Liver (tissue), 9 donors: Measurements from ENCODE around the gene TBC1D10B. TPM values are rescaled to one million over a fixed set of nuclear protein-coding genes. Genes with fewer than 3 reads are reported as not detected.

ENCODE experiments used
- DNase-seq: peaks from one replicate; pipeline ENCODE4 v3.0.0-alpha.2; 2017; ENCODE audit warnings: low spot score
- H3K27ac ChIP-seq, 2 donors: one replicate each; pipeline ENCODE4 v1.7.0; 2013; ENCODE audit warnings: inconsistent platforms in 2 of 2, low read length in 2 of 2, control low read depth in 1 of 2, low read depth in 1 of 2, mild to moderate bottlenecking in 1 of 2
- H3K27me3 ChIP-seq, 4 donors: one replicate each; pipeline versions ENCODE4 v1.6.1 to v1.7.0; 2013; ENCODE audit warnings: low read length in 3 of 4, inconsistent platforms in 1 of 4, mild to moderate bottlenecking in 1 of 4, moderate library complexity in 1 of 4; ENCODE audit not compliant: control insufficient read depth in 4 of 4, insufficient read depth in 4 of 4
- H3K36me3 ChIP-seq, 4 donors: one replicate each; pipeline versions ENCODE4 v1.6.1 to v1.7.0; 2013; ENCODE audit warnings: low read length in 3 of 4, mild to moderate bottlenecking in 3 of 4, low read depth in 1 of 4, moderate library complexity in 1 of 4; ENCODE audit not compliant: control insufficient read depth in 4 of 4, insufficient read depth in 3 of 4
- H3K4me1 ChIP-seq, 4 donors: one replicate each; pipeline versions ENCODE4 v1.6.1 to v1.7.0; 2013; ENCODE audit warnings: low read length in 3 of 4, mild to moderate bottlenecking in 3 of 4, moderate library complexity in 1 of 4; ENCODE audit not compliant: control insufficient read depth in 4 of 4, insufficient read depth in 4 of 4
- H3K4me3 ChIP-seq, 3 donors: one replicate each; pipeline versions ENCODE4 v1.6.1 to v1.7.0; 2013; ENCODE audit warnings: low read length in 3 of 3, control low read depth in 1 of 3, low read depth in 1 of 3, mild to moderate bottlenecking in 1 of 3
- H3K9ac ChIP-seq, 2 donors: one replicate each; pipeline ENCODE4 v1.7.0; 2013; ENCODE audit warnings: low read length in 2 of 2, mild to moderate bottlenecking in 2 of 2, moderate library complexity in 2 of 2, control low read depth in 1 of 2, low read depth in 1 of 2
- H3K9me3 ChIP-seq, 4 donors: one replicate each; pipeline versions ENCODE4 v1.6.1 to v1.7.0; 2013; ENCODE audit warnings: low read length in 3 of 4; ENCODE audit not compliant: control insufficient read depth in 4 of 4
- ATF3 ChIP-seq: IDR thresholded peaks from 2 replicates; pipeline ENCODE4 v1.6.1; 2016; ENCODE audit warnings: antibody characterized with exemption
- FOXA1 ChIP-seq: IDR thresholded peaks from 2 replicates; pipeline ENCODE4 v1.6.1; 2016; ENCODE audit warnings: antibody characterized with exemption
- FOXA2 ChIP-seq: IDR thresholded peaks from 2 replicates; pipeline ENCODE4 v1.6.1; 2016; ENCODE audit warnings: antibody characterized with exemption
- GABPA ChIP-seq, 2 donors: IDR thresholded peaks in 1 of 2; conservative IDR thresholded peaks in 1 of 2; 2 replicates each; pipeline ENCODE4 v1.6.1; 2016; ENCODE audit warnings: antibody characterized with exemption in 2 of 2, mild to moderate bottlenecking in 1 of 2, moderate library complexity in 1 of 2
- HNF4A ChIP-seq, 2 donors: conservative IDR thresholded peaks; 2 replicates each; pipeline ENCODE4 v1.6.1; 2016; ENCODE audit warnings: antibody characterized with exemption in 2 of 2, mild to moderate bottlenecking in 2 of 2
- HNF4G ChIP-seq: IDR thresholded peaks from 2 replicates; pipeline ENCODE4 v1.6.1; 2016; ENCODE audit warnings: antibody characterized with exemption
- JUND ChIP-seq, 2 donors: IDR thresholded peaks; 2 replicates each; pipeline ENCODE4 v1.6.1; 2016; ENCODE audit warnings: antibody characterized with exemption in 2 of 2
- MAX ChIP-seq: IDR thresholded peaks from 2 replicates; pipeline ENCODE4 v1.6.1; 2016; ENCODE audit warnings: antibody characterized with exemption
- NR2F2 ChIP-seq: IDR thresholded peaks from 2 replicates; pipeline ENCODE4 v1.6.1; 2016; ENCODE audit warnings: antibody characterized with exemption
- RAD21 ChIP-seq, 2 donors: IDR thresholded peaks; 2 replicates each; pipeline ENCODE4 v1.6.1; 2016; ENCODE audit warnings: antibody characterized with exemption in 2 of 2, mild to moderate bottlenecking in 2 of 2
- REST ChIP-seq: IDR thresholded peaks from 2 replicates; pipeline ENCODE4 v1.6.1; 2016; ENCODE audit warnings: antibody characterized with exemption, mild to moderate bottlenecking
- RXRA ChIP-seq, 2 donors: IDR thresholded peaks; 2 replicates each; pipeline ENCODE4 v1.6.1; 2017 to 2018; ENCODE audit warnings: antibody characterized with exemption in 2 of 2, mild to moderate bottlenecking in 1 of 2
- SP1 ChIP-seq: IDR thresholded peaks from 2 replicates; pipeline ENCODE4 v1.6.1; 2018; ENCODE audit warnings: antibody characterized with exemption, mild to moderate bottlenecking
- TAF1 ChIP-seq: conservative IDR thresholded peaks from 2 replicates; pipeline ENCODE4 v1.6.1; 2016; ENCODE audit warnings: antibody characterized with exemption, mild to moderate bottlenecking
- YY1 ChIP-seq: IDR thresholded peaks from 2 replicates; pipeline ENCODE4 v1.6.1; 2016; ENCODE audit warnings: antibody characterized with exemption, mild to moderate bottlenecking
- ZBTB33 ChIP-seq: IDR thresholded peaks from 2 replicates; pipeline ENCODE4 v1.6.1; 2016; ENCODE audit warnings: antibody characterized with exemption
- WGBS: extraction: QIAGEN DNeasy Blood & Tissue Kit; methylation state at CpG from one replicate; pipeline ENCODE4 v1.1.7; 2013; 5-methylcytosine and 5-hydroxymethylcytosine counted together
- polyA plus RNA-seq, 2 donors: library from polyadenylated mRNA; stranded (reverse) in 1 of 2; unstranded in 1 of 2; fragments of 200-250 nt in 1 of 2; fragments of >200 nt in 1 of 2; fragmentation: Nextera tagmentation in 1 of 2; extraction: Ambion mirVana in 1 of 2; gene quantifications; one replicate each; pipeline versions ENCODE4 v1.2.1 to v1.2.3, GENCODE V29; 2013 to 2015
- total RNA-seq, 2 donors: library from RNA; depleted of rRNA; stranded (reverse); fragments of >200 nt; gene quantifications; one replicate each; pipeline ENCODE4 v1.2.3, GENCODE V29; 2014
- donor health status: healthy.
- donor health status: healthy.
- donor health status: healthy.
- donor health status: healthy.
- donor health status: healthy.

TBC1D10B gene
- total and polyA plus RNA-seq, 4 donors, result 3.6 to 16.5 (median 12.6) TPM

- no peaks in the 10 kb centered on the region for H3K9me3 ChIP-seq
- TF ChIP-seq RXRA (IDR thresholded peaks at IDR 0.05) (no peak), ATF3 (no peak), ZBTB33 (no peak), GABPA (IDR thresholded peaks at IDR 0.05 in 1 of 2, conservative IDR thresholded peaks at IDR 0.05 in 1 of 2) (no peak), TAF1 (no peak), HNF4A (conservative IDR thresholded peaks at IDR 0.05) (no peak), RAD21 (IDR thresholded peaks at IDR 0.05) (no peak), HNF4G (no peak), NR2F2 (no peak), JUND (IDR thresholded peaks at IDR 0.05) (no peak), FOXA2 (no peak), FOXA1 (no peak), YY1 (no peak), MAX (no peak), REST (no peak), SP1 (no peak)
- H3K36me3 ChIP-seq, result peaks cover 0 to 2% (median under 1%) of the 10 kb centered on the region in 4 donors
- no peak overlapping the region for H3K4me3 ChIP-seq
- peaks cover 8 to 28% (median 15%) of the 10 kb centered on the region in 4 donors for H3K4me1 ChIP-seq
- peak overlapping the region; percentile 23 for H3K27ac ChIP-seq
- no peak overlapping the region for H3K9ac ChIP-seq
- no peak for DNase-seq
- H3K27me3 ChIP-seq, result no peaks in the 10 kb centered on the region
- 89% methylated on average over 6 of the region's 6 CpGs for WGBS
Observed at GRCh38 chr16:30413112-30413806, 43.0 kb upstream of the TBC1D10B start.
